ENCODE measurements around the gene DDX25. TPM values are rescaled to one million over a fixed set of nuclear protein-coding genes. Genes with fewer than 3 reads are reported as not detected.

Gene DDX25
- total RNA-seq, 2 donors from 2014 or later: 0.32 to 0.38 TPM

DNA sequence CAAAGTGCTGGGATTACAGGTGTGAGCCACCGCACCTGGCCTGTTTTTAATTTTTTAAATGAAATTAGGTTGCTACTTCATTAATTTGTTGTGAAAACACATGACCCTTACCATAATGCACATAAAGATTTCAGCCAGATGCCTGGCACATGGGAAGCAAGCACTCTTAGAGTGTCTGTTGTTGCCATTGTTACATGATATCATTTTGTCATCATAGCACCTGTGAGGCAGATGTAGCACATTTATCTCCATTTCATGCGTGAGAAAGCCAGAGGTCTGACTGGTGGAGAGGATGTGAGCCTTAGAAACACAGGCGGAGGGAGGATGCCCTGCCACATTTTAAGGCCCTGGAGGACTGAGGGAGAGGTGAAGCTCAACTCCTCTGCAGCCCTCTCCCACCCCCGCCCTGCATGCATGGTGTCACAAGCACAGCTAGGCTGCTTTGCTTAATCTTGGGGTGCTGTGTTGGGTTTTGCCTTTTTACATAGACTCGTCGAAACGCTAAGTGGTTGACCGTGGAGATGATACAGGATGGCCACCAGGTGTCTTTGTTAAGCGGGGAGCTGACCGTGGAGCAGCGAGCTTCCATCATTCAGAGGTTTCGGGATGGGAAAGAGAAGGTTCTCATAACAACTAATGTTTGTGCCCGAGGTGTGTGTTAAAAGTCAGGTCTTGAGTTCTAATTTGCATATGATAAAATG, 14.0 kb downstream of the DDX25 start:
- H3K36me3 Mint-ChIP-seq (ENCODE audit: insufficient read depth in 2 of 2): no peaks in the 10 kb centered on the region

DNA sequence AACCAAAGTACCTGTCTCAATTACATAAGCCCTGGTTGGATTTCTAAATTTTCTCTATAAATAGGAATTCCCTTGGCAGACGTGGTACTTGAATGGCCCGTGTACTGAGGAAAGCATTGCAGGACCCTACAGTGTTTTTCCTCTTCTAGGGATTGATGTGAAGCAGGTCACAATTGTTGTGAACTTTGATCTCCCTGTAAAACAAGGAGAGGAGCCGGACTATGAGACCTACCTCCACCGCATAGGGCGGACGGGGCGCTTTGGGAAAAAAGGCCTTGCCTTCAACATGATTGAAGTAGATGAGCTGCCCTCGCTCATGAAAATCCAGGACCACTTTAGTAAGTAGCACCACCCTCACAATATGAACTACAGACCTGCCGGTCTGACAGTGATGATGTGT, 16.7 kb downstream of the DDX25 start:
- H3K9me3 Mint-ChIP-seq: no peaks in the 10 kb centered on the region
- H3K4me3 Mint-ChIP-seq: no peak overlapping the region
- DNase-seq: no peak
- peaks cover 35% of the 10 kb centered on the region for H3K27me3 Mint-ChIP-seq (ENCODE audit: low read depth)
- no peak for ATAC-seq (replicated peaks in 1 of 2)
- H3K36me3 Mint-ChIP-seq (ENCODE audit: insufficient read depth in 2 of 2): no peaks in the 10 kb centered on the region
- no peak overlapping the region for H3K27ac Mint-ChIP-seq
- no peaks in the 10 kb centered on the region for H3K4me1 Mint-ChIP-seq (ENCODE audit: low read depth)

More for the DNA sequence above, 14.0 kb downstream of the DDX25 start:
- DNase-seq (no peak), ATAC-seq (replicated peaks in 1 of 2) (no peak)
- H3K4me1 Mint-ChIP-seq (ENCODE audit: low read depth): no peaks in the 10 kb centered on the region
- H3K27ac Mint-ChIP-seq: no peak overlapping the region
- peaks cover 31% of the 10 kb centered on the region for H3K27me3 Mint-ChIP-seq (ENCODE audit: low read depth)
- no peaks in the 10 kb centered on the region for H3K9me3 Mint-ChIP-seq
- H3K4me3 Mint-ChIP-seq: no peak overlapping the region

DNA sequence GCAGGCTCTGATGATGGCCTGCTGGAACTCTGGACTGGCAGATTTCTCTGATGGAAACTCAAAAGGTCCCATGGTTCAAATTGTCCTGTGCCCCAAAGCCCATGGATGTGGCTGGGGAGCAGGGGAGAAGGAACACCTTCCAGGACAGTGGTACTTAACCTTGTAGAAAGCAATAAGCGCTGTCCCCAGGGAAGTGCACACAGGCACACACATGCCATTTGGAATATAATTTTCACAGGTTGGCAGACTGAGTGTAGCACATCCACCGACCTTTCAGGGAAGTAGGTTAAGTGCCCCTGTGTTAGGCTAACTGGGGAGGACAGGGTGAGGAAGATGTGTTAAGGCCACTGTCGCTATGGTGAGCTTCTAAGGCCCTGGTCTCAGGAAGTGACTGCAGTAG, 17.8 kb downstream of the DDX25 start:
- DNase-seq: no peak
- peaks cover 29% of the 10 kb centered on the region for H3K27me3 Mint-ChIP-seq (ENCODE audit: low read depth)
- no peak overlapping the region for H3K27ac Mint-ChIP-seq
- no peaks in the 10 kb centered on the region for H3K36me3 Mint-ChIP-seq (ENCODE audit: insufficient read depth in 2 of 2)
- no peaks in the 10 kb centered on the region for H3K9me3 Mint-ChIP-seq
- ATAC-seq (replicated peaks in 1 of 2): no peak
- no peak overlapping the region for H3K4me3 Mint-ChIP-seq
- H3K4me1 Mint-ChIP-seq (ENCODE audit: low read depth): no peaks in the 10 kb centered on the region

DNA sequence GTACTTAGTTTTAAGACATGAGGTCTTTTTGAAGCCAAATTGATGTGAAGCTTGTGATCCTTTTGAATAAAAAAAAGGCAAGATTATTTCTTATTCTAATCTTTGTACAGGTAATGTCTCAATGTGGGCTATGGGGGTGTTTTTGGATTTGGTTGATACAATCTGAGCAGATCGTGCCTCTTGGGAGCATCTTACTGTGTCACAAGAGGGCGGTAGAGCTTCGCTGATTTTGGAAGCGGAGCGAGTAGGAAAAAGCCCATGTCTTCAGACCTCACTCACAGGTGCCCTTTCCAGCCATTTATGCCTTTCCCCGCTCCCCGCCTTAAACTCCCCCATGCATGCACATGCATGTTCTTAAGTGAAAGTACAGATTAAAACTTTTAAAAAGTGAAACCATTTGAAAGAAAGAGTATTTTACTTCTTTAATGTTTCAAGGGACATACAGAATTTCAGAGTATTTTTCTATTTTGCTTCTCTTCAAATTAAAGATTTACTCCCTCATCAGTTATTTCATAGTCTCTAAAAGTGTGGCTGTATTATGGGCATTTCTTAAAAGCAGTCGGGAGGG, 18.8 kb downstream of the DDX25 start:
- no peaks in the 10 kb centered on the region for H3K4me1 Mint-ChIP-seq (ENCODE audit: low read depth)
- H3K4me3 Mint-ChIP-seq: no peak overlapping the region
- no peak overlapping the region for H3K27ac Mint-ChIP-seq
- no peaks in the 10 kb centered on the region for H3K9me3 Mint-ChIP-seq
- DNase-seq (peak; percentile 66 to 69), ATAC-seq (replicated peaks in 1 of 2) (peak; percentile 75 to 80)
- no peaks in the 10 kb centered on the region for H3K36me3 Mint-ChIP-seq (ENCODE audit: insufficient read depth in 2 of 2)
- peaks cover 29% of the 10 kb centered on the region for H3K27me3 Mint-ChIP-seq (ENCODE audit: low read depth)

DNA sequence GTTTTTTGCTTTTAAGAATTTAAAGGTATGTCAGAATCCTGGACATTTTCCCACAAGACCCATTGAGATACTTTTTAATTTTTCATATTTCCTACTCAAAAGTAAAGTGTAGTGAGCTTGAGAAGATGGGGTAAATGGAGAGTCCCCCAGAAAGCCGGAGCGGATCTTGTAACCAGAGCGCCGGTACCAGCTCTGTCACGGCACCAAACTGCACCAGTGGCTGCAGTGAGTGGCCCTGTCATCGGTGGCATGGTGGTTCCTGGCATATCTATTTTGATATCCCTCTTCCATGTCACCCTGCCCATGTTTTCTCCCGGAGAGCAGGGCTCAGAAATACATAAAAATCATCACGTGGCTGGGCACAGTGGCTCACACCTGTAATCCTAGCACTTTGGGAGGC, 19.3 kb downstream of the DDX25 start:
- ATAC-seq (replicated peaks in 1 of 2) (no peak), DNase-seq (no peak)
- H3K4me1 Mint-ChIP-seq (ENCODE audit: low read depth): no peaks in the 10 kb centered on the region
- H3K4me3 Mint-ChIP-seq: no peak overlapping the region
- peaks cover 29% of the 10 kb centered on the region for H3K27me3 Mint-ChIP-seq (ENCODE audit: low read depth)
- H3K9me3 Mint-ChIP-seq: no peaks in the 10 kb centered on the region
- no peaks in the 10 kb centered on the region for H3K36me3 Mint-ChIP-seq (ENCODE audit: insufficient read depth in 2 of 2)
- no peak overlapping the region for H3K27ac Mint-ChIP-seq

DNA sequence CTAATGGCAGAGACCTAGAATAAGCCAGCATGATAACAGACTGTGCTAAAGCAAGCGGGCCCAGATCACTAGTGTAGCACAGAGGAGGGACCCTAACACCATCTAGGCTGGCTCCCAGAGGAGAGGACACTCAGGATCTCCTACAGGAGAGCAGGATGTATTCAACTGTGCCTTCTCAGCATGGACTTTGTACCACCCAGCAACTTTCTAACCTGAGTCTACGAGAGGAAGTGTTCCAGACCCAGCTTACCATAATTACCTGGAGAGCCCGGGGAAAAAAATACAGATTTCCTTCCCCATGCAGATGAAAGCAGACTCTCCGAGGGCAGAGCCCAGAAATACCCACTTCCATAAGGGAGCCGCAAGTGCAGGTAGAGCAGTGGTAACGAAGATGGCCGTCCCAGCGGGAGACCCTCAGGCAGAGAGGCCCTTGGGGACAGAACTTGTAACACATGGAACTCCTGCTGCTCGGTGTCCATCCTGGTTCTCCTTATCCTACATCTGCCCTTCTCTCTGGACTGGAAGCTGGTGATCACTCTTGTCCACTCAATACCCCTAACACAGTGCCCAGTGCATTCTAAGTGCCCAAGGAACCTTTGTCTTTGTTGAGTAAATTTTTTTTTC, 20.2 kb downstream of the DDX25 start:
- Mint-ChIP-seq H3K27ac (no peak overlapping the region), H3K36me3 (ENCODE audit: insufficient read depth in 2 of 2) (no peaks in the 10 kb centered on the region), H3K9me3 (no peaks in the 10 kb centered on the region), H3K27me3 (ENCODE audit: low read depth) (peaks cover 27% of the 10 kb centered on the region), H3K4me3 (no peak overlapping the region), H3K4me1 (ENCODE audit: low read depth) (no peaks in the 10 kb centered on the region)
- ATAC-seq (replicated peaks in 1 of 2): no peak
- DNase-seq: no peak

DNA sequence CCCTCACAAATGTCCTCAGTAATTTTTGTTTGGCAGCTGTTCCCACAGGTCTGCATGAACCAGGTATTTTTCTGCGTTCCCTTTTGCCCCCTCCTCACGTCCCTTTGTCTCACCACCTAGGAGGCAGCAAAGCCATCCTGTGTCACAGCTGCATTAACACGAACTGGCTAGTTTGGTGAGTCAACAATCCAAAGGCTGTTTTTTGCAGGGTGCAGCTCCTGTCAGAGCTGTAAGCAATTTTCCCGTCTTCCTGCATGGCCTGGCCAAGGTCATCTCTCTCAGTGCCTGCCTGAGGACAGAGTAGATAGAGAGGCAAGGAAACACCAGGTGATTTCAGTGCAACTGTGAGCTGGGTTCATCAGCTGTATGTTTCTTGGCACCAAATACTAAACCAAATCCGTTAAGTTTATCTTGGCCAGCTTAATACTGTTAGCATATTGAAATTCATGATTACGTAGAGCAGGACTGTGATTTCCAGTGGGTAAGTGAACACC, 21.0 kb downstream of the DDX25 start:
- Mint-ChIP-seq H3K4me1 (ENCODE audit: low read depth) (no peaks in the 10 kb centered on the region), H3K4me3 (no peak overlapping the region), H3K36me3 (ENCODE audit: insufficient read depth in 2 of 2) (no peaks in the 10 kb centered on the region), H3K9me3 (no peaks in the 10 kb centered on the region), H3K27ac (no peak overlapping the region), H3K27me3 (ENCODE audit: low read depth) (peaks cover 20% of the 10 kb centered on the region)
- ATAC-seq (replicated peaks in 1 of 2) (no peak), DNase-seq (no peak)

DNA sequence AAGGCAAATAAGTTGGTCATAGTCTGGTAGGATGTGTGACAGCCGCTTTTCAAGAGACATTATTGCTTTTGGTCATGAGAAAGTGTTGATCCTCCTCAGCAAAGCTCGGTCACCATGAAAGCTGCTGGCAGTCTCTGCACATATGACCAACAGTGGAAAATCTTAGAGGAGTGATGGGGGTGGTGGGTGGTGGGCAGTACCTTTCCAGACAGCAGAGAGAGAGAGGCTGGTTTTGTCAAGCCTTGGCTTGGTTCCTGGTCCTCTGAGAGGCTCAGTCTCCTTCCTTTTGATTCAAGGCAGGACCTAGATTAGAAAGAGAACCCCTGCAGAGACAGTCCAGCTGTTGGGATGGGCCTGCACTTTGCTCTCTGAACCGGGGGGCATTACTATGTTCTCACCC, 21.5 kb downstream of the DDX25 start:
- H3K27ac Mint-ChIP-seq: no peak overlapping the region
- no peak overlapping the region for H3K4me3 Mint-ChIP-seq
- H3K9me3 Mint-ChIP-seq: no peaks in the 10 kb centered on the region
- ATAC-seq (replicated peaks in 1 of 2) (no peak), DNase-seq (no peak)
- H3K27me3 Mint-ChIP-seq (ENCODE audit: low read depth): peaks cover 15% of the 10 kb centered on the region
- H3K36me3 Mint-ChIP-seq (ENCODE audit: insufficient read depth in 2 of 2): no peaks in the 10 kb centered on the region
- no peaks in the 10 kb centered on the region for H3K4me1 Mint-ChIP-seq (ENCODE audit: low read depth)

DNA sequence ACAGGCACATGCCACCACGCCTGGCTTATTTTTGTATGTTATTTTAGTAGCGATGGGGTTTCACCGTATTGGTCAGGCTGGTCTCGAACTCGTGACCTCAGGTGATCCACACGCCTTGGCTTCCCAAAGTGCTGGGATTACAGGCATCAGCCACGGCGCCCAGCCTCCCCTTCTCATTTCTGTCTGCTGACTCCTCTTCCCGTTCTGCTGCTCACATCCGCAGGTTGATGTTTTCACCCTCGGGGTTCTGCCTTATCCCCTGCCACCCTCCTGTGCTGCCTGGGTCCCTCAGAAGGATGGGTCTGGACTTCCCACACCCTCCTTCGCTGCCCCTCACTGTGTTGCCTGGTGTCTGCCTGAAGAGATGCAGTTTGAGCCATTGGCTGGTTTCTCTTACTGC, 22.4 kb downstream of the DDX25 start:
- H3K9me3 Mint-ChIP-seq: no peaks in the 10 kb centered on the region
- H3K4me3 Mint-ChIP-seq: no peak overlapping the region
- no peaks in the 10 kb centered on the region for H3K36me3 Mint-ChIP-seq (ENCODE audit: insufficient read depth in 2 of 2)
- H3K27me3 Mint-ChIP-seq (ENCODE audit: low read depth): peaks cover 15% of the 10 kb centered on the region
- ATAC-seq (replicated peaks in 1 of 2): no peak
- H3K27ac Mint-ChIP-seq: no peak overlapping the region
- no peaks in the 10 kb centered on the region for H3K4me1 Mint-ChIP-seq (ENCODE audit: low read depth)
- DNase-seq: no peak

DNA sequence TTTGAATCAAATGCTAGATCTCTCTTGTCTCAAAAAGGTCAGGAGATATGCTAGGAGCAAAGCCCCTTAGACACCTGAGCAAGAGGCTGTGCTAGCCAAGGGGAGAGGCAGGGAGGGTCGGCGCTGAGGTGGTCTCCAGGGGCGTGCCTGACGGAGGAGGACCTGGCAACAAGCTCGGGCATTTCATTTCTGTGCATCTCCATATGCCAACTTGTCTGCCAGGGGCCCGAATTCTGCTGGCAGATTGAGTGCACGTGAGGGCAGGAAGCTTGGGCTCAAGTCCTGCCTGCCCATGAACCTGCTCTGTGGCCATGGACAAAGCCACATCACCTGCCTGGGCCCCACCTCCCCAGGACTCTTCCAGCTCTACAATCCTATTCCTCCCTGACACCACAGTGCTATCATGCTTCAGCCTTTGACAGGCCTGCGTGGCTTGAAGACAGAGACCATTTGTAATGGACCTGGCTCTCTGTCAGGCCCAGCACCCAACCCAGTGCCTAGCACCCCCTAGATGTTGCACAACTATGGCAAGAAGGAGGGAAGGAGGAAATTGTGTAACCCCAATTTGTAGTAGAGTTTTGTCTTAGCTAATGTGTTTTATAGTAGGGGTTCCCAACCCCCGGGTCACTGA, 25.3 kb downstream of the DDX25 start:
- no peaks in the 10 kb centered on the region for H3K36me3 Mint-ChIP-seq (ENCODE audit: insufficient read depth in 2 of 2)
- H3K27me3 Mint-ChIP-seq (ENCODE audit: low read depth): peaks cover 22% of the 10 kb centered on the region
- ATAC-seq (replicated peaks in 1 of 2) (no peak), DNase-seq (no peak)
- no peaks in the 10 kb centered on the region for H3K9me3 Mint-ChIP-seq
- H3K4me3 Mint-ChIP-seq: no peak overlapping the region
- peaks cover 7% of the 10 kb centered on the region for H3K4me1 Mint-ChIP-seq (ENCODE audit: low read depth)
- no peak overlapping the region for H3K27ac Mint-ChIP-seq

DNA sequence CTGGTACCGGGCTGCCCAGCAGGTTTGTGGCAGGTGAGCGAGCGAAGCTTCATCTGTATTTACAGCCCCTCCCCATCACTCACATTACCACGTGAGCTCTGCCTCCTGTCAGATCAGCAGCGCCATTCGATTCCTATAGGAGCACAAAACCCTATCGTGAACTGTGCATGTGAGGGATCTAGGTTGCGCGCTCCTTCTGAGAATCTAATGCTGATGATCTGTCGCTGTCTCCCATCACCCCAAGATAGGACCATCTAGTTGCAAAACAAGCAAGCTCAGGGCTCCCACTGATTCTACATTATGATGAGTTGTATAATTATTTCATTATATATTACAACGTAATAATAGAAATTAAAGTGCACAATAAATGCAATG, 25.8 kb downstream of the DDX25 start:
- DNase-seq: no peak
- Mint-ChIP-seq H3K27ac (no peak overlapping the region), H3K9me3 (no peaks in the 10 kb centered on the region), H3K4me3 (no peak overlapping the region), H3K4me1 (ENCODE audit: low read depth) (peaks cover 7% of the 10 kb centered on the region), H3K36me3 (ENCODE audit: insufficient read depth in 2 of 2) (no peaks in the 10 kb centered on the region), H3K27me3 (ENCODE audit: low read depth) (peaks cover 21% of the 10 kb centered on the region)
- ATAC-seq (replicated peaks in 1 of 2): no peak

DNA sequence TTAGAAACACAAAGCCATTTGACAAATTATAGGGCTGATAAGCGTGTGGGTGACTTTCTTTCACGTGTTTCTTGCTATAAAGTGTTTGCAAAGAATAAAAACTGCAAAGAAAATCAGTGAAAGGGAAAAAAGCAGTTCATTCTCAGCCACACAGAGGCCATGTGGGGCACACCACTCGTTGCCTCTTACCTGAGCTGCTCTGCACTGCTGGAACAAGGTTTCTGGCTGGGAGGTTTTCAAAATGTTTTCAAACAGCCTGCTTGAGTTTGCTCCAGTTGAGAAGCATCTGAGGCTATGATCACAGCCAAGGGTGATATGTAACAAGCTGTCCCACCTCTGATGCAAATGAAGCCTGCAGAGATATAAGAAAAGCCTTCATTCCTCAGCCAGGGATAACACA, 26.8 kb downstream of the DDX25 start:
- no peak overlapping the region for H3K4me3 Mint-ChIP-seq
- no peaks in the 10 kb centered on the region for H3K36me3 Mint-ChIP-seq (ENCODE audit: insufficient read depth in 2 of 2)
- no peak for ATAC-seq (replicated peaks in 1 of 2)

DNA sequence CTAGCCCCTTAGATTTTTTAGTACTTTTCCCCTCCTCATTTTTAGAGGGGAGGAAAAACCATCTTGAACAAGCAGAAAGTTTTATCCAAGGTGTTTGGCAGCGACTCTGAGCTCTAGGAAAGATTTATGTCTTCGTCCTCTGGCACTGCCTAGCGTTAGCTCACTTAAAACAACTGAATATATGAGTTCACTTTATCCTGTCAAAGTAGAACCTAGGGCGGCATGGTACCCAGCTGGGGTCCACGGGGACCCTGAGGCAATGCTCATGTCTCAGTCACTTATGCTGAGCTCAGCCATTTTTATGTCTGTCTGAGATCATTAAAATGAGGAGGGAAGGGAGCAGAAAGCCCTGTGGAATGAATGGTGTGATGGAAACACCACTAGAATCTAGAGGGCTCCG, 27.4 kb downstream of the DDX25 start:
- H3K4me3 Mint-ChIP-seq: no peak overlapping the region
- no peaks in the 10 kb centered on the region for H3K9me3 Mint-ChIP-seq
- no peaks in the 10 kb centered on the region for H3K36me3 Mint-ChIP-seq (ENCODE audit: insufficient read depth in 2 of 2)
- H3K27me3 Mint-ChIP-seq (ENCODE audit: low read depth): peaks cover 8% of the 10 kb centered on the region
- no peak overlapping the region for H3K27ac Mint-ChIP-seq
- ATAC-seq (replicated peaks in 1 of 2) (no peak), DNase-seq (no peak)
- peaks cover 7% of the 10 kb centered on the region for H3K4me1 Mint-ChIP-seq (ENCODE audit: low read depth)

More for the DNA sequence above, 26.8 kb downstream of the DDX25 start:
- no peaks in the 10 kb centered on the region for H3K9me3 Mint-ChIP-seq
- peaks cover 7% of the 10 kb centered on the region for H3K4me1 Mint-ChIP-seq (ENCODE audit: low read depth)
- H3K27me3 Mint-ChIP-seq (ENCODE audit: low read depth): peaks cover 10% of the 10 kb centered on the region
- no peak overlapping the region for H3K27ac Mint-ChIP-seq
- DNase-seq: no peak

All from activated T-cell treated with anti-CD3 and anti-CD28 coated beads, Interleukin-2, amount 50 U/mL, for 72 hours (primary cell).